HG03103 (cell line): ENCODE data around the gene N4BP2.

ENCODE experiments used
- ATAC-seq: cut with Tn5 transposase; IDR thresholded peaks from one replicate; pipeline ENCODE4 v1.9.1; 2021; ENCODE audit warnings: low read depth; ENCODE audit not compliant: unreplicated experiment

Gene N4BP2

DNA sequence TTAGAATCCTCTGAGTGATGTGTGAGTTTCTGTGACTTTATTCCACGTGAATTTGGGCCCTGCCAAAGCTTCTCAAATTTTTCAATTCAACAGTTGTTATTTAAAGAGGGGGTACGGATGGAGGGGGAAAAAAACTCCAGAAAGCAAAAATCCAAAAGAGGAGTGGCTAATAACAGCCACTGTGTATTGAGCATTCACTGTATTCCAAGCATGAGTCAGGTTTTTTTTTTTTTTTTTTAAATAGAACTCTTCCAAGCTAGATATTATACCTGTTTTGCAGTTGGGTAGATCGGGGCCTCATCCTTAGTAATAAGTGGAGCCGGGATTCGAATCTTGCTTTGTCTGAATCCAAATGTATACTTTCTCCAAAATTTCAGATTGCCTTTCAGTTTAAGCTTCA is 133.8 kb downstream of the N4BP2 start:
- no peak for ATAC-seq

- no peak for ATAC-seq
Measured at GRCh38 chr4:40190880-40191815, 134.5 kb downstream of the N4BP2 start.

GRCh38 chr4:40192114-40193015 is 135.7 kb downstream of the N4BP2 start:
- ATAC-seq, result peak; percentile 32

GRCh38 chr4:40193016-40193571 is 136.4 kb downstream of the N4BP2 start:
- ATAC-seq, result peak; percentile 31

- ATAC-seq, result no peak
Measured at GRCh38 chr4:40193578-40193977, 136.9 kb downstream of the N4BP2 start.

- ATAC-seq, result no peak
Measured at GRCh38 chr4:40194602-40195161, 138.0 kb downstream of the N4BP2 start.

DNA sequence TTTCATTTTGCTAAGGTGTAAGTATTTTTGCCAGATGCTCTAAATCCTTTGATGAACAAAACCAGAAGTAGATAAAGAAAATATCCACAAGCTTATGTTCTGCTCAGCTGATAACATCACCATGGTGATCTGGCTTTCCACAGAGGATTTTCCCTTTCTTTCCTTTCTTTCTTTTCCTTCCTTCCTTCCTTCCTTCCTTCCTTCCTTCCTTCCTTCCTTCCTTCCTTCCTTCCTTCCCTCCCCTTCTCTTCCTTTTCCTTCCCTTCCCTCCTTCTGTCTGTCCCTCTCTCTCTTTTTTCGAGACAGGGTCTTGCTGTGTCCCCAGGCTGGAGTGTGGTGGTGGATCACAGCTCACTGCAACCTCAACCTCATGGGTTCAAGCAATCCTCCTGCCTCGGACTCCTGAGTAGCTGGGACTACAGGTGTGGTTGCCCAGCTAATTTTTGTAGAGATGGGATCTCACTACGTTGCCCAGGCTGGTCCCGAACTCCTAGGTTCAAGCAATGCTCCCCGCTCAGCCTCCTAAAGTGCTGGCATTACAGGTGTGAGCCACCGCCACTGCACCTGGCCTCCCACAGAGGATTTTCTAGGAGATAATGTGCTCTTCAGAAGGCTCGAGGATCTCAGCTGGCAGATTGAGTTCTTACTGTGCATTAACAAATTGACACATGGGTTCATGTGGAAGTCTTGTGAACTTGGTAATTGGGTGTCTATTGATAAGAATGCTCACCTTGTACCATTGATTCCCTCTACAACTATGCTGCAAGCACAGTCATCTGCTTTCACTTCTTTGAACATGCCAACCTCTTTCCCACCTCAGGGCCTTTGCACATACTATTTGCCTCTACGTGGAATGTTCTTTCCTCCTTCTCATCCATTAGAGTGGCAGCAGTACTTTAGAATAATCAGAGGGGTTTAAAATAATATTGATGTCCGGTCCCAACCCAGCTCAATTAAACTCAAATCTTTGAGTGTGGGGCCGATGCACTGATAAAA is 138.8 kb downstream of the N4BP2 start:
- no peak for ATAC-seq

DNA sequence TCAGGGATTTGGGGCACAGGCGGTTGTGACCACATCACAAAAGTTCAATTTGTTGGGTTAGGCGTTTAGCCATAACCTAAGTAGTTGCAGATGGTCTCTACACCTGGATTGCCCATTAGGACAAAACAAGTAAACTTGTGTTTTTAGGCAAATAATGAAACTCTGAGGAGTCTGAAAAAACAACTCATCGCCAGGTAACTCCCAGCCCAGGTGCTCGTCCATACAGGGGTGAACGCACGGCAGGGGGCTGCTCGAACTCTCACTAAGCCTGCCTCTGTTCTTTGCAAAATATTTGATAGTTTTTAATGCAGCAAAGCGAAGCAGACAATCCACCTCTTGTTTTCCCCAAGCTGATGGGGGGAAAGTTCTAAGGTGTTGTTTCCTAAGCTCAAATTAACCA is 139.6 kb downstream of the N4BP2 start:
- ATAC-seq, result no peak

DNA sequence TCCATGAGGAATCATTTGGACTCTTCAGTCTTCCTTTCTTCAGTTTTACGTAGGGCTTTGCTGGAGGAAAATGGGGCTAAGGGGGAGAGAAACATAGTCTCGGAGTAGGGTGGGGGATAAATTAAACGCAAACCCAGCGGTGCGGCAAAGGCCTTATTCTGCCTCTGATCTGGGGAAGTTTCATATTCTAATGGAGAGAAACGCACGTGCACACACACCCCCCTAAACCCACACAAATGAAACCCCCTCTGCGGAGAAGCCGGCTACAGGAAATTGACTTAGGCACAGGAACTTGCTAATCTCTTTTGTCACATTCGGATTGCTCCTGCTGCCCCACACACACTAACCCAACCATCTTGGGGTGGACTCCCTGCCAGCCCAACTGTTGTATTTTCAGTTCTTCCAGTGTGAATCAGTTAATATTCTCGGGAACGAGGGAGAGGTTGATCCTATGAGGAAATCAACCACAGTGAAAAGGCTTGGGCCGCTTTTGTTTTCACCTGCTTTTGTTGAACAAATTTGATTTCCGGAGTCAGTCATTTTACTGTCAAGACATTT is 140.2 kb downstream of the N4BP2 start, which contains the start of gene RHOH:
Gene RHOH, plus strand, starts transcription at position 308 of the 558 bp plus-strand sequence. CDS start 46,356 bp downstream, outside the sequence.
- ATAC-seq, result no peak

- ATAC-seq, result no peak
Measured at GRCh38 chr4:40197879-40198689, 141.4 kb downstream of the N4BP2 start.

GRCh38 chr4:40199179-40199670 is 142.6 kb downstream of the N4BP2 start:
- no peak for ATAC-seq

- ATAC-seq, result peak; percentile 47
Measured at GRCh38 chr4:40199999-40200874, 143.6 kb downstream of the N4BP2 start.

- ATAC-seq, result no peak
Measured at GRCh38 chr4:40200875-40201801, 144.5 kb downstream of the N4BP2 start.

GRCh38 chr4:40201898-40202297 is 145.2 kb downstream of the N4BP2 start:
- ATAC-seq, result no peak

DNA sequence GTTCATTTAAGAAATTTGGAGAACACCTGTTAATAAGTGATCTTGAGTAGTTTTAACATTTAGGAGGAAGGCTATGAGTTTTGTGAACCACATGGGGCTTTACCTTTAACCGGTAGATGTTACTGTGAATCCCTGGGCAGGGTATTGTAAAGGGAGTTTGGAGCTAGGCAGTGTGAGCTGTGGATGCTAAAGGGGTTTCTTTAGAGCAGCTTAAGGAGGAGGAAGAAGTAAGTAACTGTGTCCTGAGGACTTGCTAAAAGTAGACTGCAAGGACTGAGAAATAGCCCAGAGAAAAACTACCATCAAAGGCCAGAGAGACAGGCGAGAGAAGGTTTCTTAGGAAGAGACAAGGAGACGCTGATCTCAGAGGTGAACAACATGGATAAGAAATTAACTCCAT is 145.8 kb downstream of the N4BP2 start:
- ATAC-seq, result no peak
